HL-60 (cell line): ENCODE measurements around the gene ZNF70.

ENCODE experiments used
- DNase-seq, 2 experiments: peaks; one replicate each; pipeline ENCODE4 v3.0.0-alpha.2; 2010 to 2020; ENCODE audit warnings: low read depth in 1 of 2, low spot score in 1 of 2
- H3K27ac ChIP-seq: fragments of 250-450 bp; sonication (Bioruptor Pico); replicated peaks from 2 replicates; pipeline ENCODE4 v1.5.1; 2020; ENCODE audit warnings: mild to moderate bottlenecking, moderate library complexity
- H3K27me3 ChIP-seq: fragments of 250-450 bp; sonication (Bioruptor Pico); 2 replicates; pipeline ENCODE4 v1.5.1; 2021; ENCODE audit warnings: mild to moderate bottlenecking, moderate library complexity; ENCODE audit not compliant: insufficient read depth, poor library complexity, severe bottlenecking
- H3K4me3 ChIP-seq: replicated peaks from 2 replicates; pipeline ENCODE4 v1.5.1; 2011; ENCODE audit warnings: mild to moderate bottlenecking, control low read depth, low read length; ENCODE audit not compliant: insufficient read depth
- GABPA ChIP-seq: IDR thresholded peaks from 2 replicates; pipeline ENCODE4 v1.6.1; 2012; ENCODE audit warnings: low read depth
- POLR2AphosphoS5 ChIP-seq: IDR thresholded peaks from 2 replicates; pipeline ENCODE4 v1.6.1; 2012; ENCODE audit warnings: low read depth
- SPI1 ChIP-seq: IDR thresholded peaks from 2 replicates; pipeline ENCODE4 v1.6.1; 2012; ENCODE audit warnings: low read depth, mild to moderate bottlenecking, borderline replicate concordance
- TF ChIP-seq, protein P1 (sequence below): IDR thresholded peaks from one replicate; pipeline ENCODE4 v1.5.1; 2011; ENCODE audit warnings: low read length, control low read depth, inconsistent platforms; ENCODE audit not compliant: insufficient read depth
- TF ChIP-seq, protein P2 (sequence below): IDR thresholded peaks from 2 replicates; pipeline ENCODE4 v1.6.1; 2012; ENCODE audit warnings: low read depth; ENCODE audit not compliant: insufficient replicate concordance

The ZNF70 gene

DNA sequence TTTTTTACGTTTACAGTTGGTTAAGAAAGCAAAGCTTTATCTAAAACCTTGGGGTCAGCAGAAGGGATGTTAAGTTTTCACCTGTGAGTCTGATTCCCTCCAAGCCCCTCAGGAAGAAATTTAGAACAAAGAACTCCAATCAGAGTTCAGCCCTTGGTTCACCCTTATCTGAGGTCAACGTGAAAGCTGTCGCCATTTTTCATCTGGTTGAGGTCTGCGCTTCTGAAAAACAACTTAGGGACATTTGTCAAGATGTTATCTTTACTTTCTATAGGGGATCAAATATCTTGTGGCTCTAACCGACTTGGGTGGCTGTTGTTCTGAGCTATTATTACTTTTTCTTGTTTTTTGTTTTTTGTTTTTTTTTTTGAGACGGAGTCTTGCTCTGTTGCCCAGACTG is 30.1 kb downstream of the ZNF70 start:
- no peak for DNase-seq
- Histone ChIP-seq H3K27me3 (no peaks in the 10 kb centered on the region), H3K4me3 (no peak overlapping the region), H3K27ac (no peak overlapping the region)
- TF ChIP-seq GABPA = no peak
- TF ChIP-seq, protein P1, sequence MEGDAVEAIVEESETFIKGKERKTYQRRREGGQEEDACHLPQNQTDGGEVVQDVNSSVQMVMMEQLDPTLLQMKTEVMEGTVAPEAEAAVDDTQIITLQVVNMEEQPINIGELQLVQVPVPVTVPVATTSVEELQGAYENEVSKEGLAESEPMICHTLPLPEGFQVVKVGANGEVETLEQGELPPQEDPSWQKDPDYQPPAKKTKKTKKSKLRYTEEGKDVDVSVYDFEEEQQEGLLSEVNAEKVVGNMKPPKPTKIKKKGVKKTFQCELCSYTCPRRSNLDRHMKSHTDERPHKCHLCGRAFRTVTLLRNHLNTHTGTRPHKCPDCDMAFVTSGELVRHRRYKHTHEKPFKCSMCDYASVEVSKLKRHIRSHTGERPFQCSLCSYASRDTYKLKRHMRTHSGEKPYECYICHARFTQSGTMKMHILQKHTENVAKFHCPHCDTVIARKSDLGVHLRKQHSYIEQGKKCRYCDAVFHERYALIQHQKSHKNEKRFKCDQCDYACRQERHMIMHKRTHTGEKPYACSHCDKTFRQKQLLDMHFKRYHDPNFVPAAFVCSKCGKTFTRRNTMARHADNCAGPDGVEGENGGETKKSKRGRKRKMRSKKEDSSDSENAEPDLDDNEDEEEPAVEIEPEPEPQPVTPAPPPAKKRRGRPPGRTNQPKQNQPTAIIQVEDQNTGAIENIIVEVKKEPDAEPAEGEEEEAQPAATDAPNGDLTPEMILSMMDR = no peak
- TF ChIP-seq SPI1 = no peak
- no peak for TF ChIP-seq POLR2AphosphoS5
- TF ChIP-seq, protein P2, sequence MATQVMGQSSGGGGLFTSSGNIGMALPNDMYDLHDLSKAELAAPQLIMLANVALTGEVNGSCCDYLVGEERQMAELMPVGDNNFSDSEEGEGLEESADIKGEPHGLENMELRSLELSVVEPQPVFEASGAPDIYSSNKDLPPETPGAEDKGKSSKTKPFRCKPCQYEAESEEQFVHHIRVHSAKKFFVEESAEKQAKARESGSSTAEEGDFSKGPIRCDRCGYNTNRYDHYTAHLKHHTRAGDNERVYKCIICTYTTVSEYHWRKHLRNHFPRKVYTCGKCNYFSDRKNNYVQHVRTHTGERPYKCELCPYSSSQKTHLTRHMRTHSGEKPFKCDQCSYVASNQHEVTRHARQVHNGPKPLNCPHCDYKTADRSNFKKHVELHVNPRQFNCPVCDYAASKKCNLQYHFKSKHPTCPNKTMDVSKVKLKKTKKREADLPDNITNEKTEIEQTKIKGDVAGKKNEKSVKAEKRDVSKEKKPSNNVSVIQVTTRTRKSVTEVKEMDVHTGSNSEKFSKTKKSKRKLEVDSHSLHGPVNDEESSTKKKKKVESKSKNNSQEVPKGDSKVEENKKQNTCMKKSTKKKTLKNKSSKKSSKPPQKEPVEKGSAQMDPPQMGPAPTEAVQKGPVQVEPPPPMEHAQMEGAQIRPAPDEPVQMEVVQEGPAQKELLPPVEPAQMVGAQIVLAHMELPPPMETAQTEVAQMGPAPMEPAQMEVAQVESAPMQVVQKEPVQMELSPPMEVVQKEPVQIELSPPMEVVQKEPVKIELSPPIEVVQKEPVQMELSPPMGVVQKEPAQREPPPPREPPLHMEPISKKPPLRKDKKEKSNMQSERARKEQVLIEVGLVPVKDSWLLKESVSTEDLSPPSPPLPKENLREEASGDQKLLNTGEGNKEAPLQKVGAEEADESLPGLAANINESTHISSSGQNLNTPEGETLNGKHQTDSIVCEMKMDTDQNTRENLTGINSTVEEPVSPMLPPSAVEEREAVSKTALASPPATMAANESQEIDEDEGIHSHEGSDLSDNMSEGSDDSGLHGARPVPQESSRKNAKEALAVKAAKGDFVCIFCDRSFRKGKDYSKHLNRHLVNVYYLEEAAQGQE = no peak

DNA sequence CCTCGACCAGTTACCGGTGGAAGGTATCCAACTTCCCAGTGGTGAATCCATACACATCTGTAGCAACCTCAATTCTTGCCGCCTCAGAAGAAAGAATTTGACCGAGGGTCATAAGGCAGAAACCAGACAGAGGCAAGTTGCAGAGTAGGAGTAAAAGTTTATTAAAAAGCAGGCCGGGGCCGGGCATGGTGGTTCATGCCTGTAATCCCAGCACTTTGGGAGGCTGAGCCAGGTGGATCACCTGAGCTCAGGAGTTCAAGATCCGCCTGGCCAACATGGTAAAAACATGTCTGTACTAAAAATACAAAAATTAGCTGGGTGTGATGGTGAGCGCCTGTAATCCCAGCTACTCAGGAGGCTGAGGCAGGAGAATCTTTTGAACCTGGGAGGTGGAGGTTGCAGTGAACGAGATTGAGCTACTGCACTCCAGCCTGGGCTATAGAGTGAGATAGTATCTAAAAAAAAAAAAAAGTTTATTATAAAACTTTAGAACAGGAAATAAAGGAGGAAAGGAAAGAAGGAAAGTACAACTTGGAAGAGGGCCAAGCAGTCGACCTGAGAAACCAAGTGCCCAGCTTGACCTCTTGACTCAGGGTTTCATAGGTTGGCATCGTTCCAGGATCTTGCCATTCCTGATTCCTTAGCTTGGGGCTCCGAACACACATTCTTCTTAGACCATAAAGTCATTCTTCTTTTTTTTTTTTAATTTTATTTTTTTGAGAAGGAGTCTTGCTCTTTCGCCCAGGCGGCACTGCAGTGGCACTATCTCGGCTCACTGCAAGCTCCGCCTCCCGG is 32.3 kb downstream of the ZNF70 start:
- no peak overlapping the region for H3K4me3 ChIP-seq
- no peak for DNase-seq
- no peak overlapping the region for H3K27ac ChIP-seq
- TF ChIP-seq POLR2AphosphoS5 (no peak), SPI1 (no peak), GABPA (no peak)
- TF ChIP-seq, protein P2 = no peak
- TF ChIP-seq, protein P1 = no peak
- no peaks in the 10 kb centered on the region for H3K27me3 ChIP-seq

GRCh38 chr22:23716811-23717801 is 33.8 kb downstream of the ZNF70 start:
- TF ChIP-seq POLR2AphosphoS5 = peak; percentile 73; the same call in 1 of the 2 replicates
- TF ChIP-seq, protein P2 = no peak
- Histone ChIP-seq H3K27ac (peak overlapping the region; percentile 69), H3K4me3 (peak overlapping the region; percentile 85), H3K27me3 (no peaks in the 10 kb centered on the region)
- peak; percentile 84 to 88 for DNase-seq
